Activated naive CD8-positive, alpha-beta T cell treated with anti-CD3 and anti-CD28 coated beads for 36 hours (primary cell): Measurements from ENCODE around the gene NR2E1. TPM values are rescaled to one million over a fixed set of nuclear protein-coding genes. Genes with fewer than 3 reads are reported as not detected.
A peak's percentile ranks its signal among the peaks of the same experiment; 100 is the strongest.

Source experiments
- DNase-seq: peaks from one replicate; pipeline ENCODE4 v3.0.0; 2021
- H3K27ac Mint-ChIP-seq: one replicate; pipeline ENCODE4 v1.8.0; 2022; ENCODE audit warnings: mild to moderate bottlenecking, moderate library complexity, mixed read lengths
- H3K27me3 Mint-ChIP-seq: one replicate; pipeline ENCODE4 v1.8.0; 2022; ENCODE audit warnings: mild to moderate bottlenecking, mixed read lengths
- H3K36me3 Mint-ChIP-seq: one replicate; pipeline ENCODE4 v1.8.0; 2021; ENCODE audit warnings: mild to moderate bottlenecking, mixed read lengths
- H3K4me1 Mint-ChIP-seq: one replicate; pipeline ENCODE4 v1.8.0; 2021; ENCODE audit warnings: mixed read lengths
- H3K4me3 Mint-ChIP-seq: one replicate; pipeline ENCODE4 v1.8.0; 2022; ENCODE audit warnings: mild to moderate bottlenecking, moderate library complexity, mixed read lengths
- H3K9me3 Mint-ChIP-seq: one replicate; pipeline ENCODE4 v1.8.0; 2022; ENCODE audit warnings: mixed read lengths
- total RNA-seq, 2 experiments: library from RNA; stranded (reverse); gene quantifications; one replicate each; pipeline ENCODE4 v1.2.3, GENCODE V29; 2021

The NR2E1 gene
- total RNA-seq, result not detected

GRCh38 chr6:108165714-108166663 lies at the start of gene NR2E1:
Gene NR2E1, plus strand, starts transcription at chr6:108166022. Its CDS starts 744 bp downstream, at chr6:108166766.
- no peaks in the 10 kb centered on the region for H3K36me3 Mint-ChIP-seq
- H3K4me1 Mint-ChIP-seq, result peaks cover 43% of the 10 kb centered on the region
- peaks cover 100% of the 10 kb centered on the region for H3K27me3 Mint-ChIP-seq
- H3K27ac Mint-ChIP-seq, result peak within 1 kb of the TSS; percentile 35
- no peak for DNase-seq
- no peaks in the 10 kb centered on the region for H3K9me3 Mint-ChIP-seq
- H3K4me3 Mint-ChIP-seq, result peak within 1 kb of the TSS; percentile 60

- Mint-ChIP-seq H3K36me3 (peaks cover 1% of the 10 kb centered on the region), H3K9me3 (no peaks in the 10 kb centered on the region), H3K27me3 (peaks cover 96% of the 10 kb centered on the region), H3K4me1 (peaks cover 44% of the 10 kb centered on the region), H3K4me3 (peak overlapping the region; percentile 64), H3K27ac (no peak overlapping the region)
- peak; percentile 4 for DNase-seq
Measured at GRCh38 chr6:108116546-108117426, 49.0 kb upstream of the NR2E1 start.

GRCh38 chr6:108117427-108118358 lies 48.1 kb upstream of the NR2E1 start:
- peak; percentile 51 for DNase-seq
- peaks cover 1% of the 10 kb centered on the region for H3K36me3 Mint-ChIP-seq
- no peak overlapping the region for H3K27ac Mint-ChIP-seq
- peaks cover 96% of the 10 kb centered on the region for H3K27me3 Mint-ChIP-seq
- no peaks in the 10 kb centered on the region for H3K9me3 Mint-ChIP-seq
- H3K4me1 Mint-ChIP-seq, result peaks cover 44% of the 10 kb centered on the region
- H3K4me3 Mint-ChIP-seq, result peak overlapping the region; percentile 64

GRCh38 chr6:108118359-108118724 lies 47.5 kb upstream of the NR2E1 start:
- DNase-seq, result peak; percentile 6
- H3K27ac Mint-ChIP-seq, result no peak overlapping the region
- peaks cover 1% of the 10 kb centered on the region for H3K36me3 Mint-ChIP-seq
- peaks cover 45% of the 10 kb centered on the region for H3K4me1 Mint-ChIP-seq
- no peaks in the 10 kb centered on the region for H3K9me3 Mint-ChIP-seq
- H3K27me3 Mint-ChIP-seq, result peaks cover 96% of the 10 kb centered on the region
- peak overlapping the region; percentile 85 for H3K4me3 Mint-ChIP-seq

GRCh38 chr6:108118810-108119768 lies 46.7 kb upstream of the NR2E1 start:
- Mint-ChIP-seq H3K27ac (no peak overlapping the region), H3K4me3 (peak overlapping the region; percentile 85), H3K36me3 (peaks cover 1% of the 10 kb centered on the region), H3K9me3 (no peaks in the 10 kb centered on the region), H3K27me3 (peaks cover 96% of the 10 kb centered on the region), H3K4me1 (peaks cover 41% of the 10 kb centered on the region)
- peak; percentile 15 for DNase-seq

GRCh38 chr6:108119769-108120141 lies 46.1 kb upstream of the NR2E1 start:
- no peaks in the 10 kb centered on the region for H3K9me3 Mint-ChIP-seq
- peak overlapping the region; percentile 85 for H3K4me3 Mint-ChIP-seq
- peaks cover 96% of the 10 kb centered on the region for H3K27me3 Mint-ChIP-seq
- peak; percentile 3 for DNase-seq
- H3K4me1 Mint-ChIP-seq, result peaks cover 37% of the 10 kb centered on the region
- no peak overlapping the region for H3K27ac Mint-ChIP-seq
- H3K36me3 Mint-ChIP-seq, result peaks cover 1% of the 10 kb centered on the region

GRCh38 chr6:108120311-108120710 lies 45.5 kb upstream of the NR2E1 start:
- Mint-ChIP-seq H3K9me3 (no peaks in the 10 kb centered on the region), H3K27ac (no peak overlapping the region), H3K27me3 (peaks cover 96% of the 10 kb centered on the region), H3K4me3 (no peak overlapping the region), H3K4me1 (peaks cover 31% of the 10 kb centered on the region), H3K36me3 (peaks cover 1% of the 10 kb centered on the region)
- no peak for DNase-seq

- Mint-ChIP-seq H3K27me3 (peaks cover 96% of the 10 kb centered on the region), H3K4me1 (peaks cover 22% of the 10 kb centered on the region), H3K9me3 (no peaks in the 10 kb centered on the region), H3K36me3 (peaks cover 1% of the 10 kb centered on the region), H3K4me3 (no peak overlapping the region), H3K27ac (no peak overlapping the region)
- DNase-seq, result no peak
Measured at GRCh38 chr6:108121612-108122011, 44.2 kb upstream of the NR2E1 start.

GRCh38 chr6:108123481-108123929 lies 42.3 kb upstream of the NR2E1 start:
- no peak overlapping the region for H3K4me3 Mint-ChIP-seq
- H3K9me3 Mint-ChIP-seq, result no peaks in the 10 kb centered on the region
- H3K27me3 Mint-ChIP-seq, result peaks cover 90% of the 10 kb centered on the region
- H3K4me1 Mint-ChIP-seq, result peaks cover 14% of the 10 kb centered on the region
- peaks cover 1% of the 10 kb centered on the region for H3K36me3 Mint-ChIP-seq
- H3K27ac Mint-ChIP-seq, result no peak overlapping the region
- no peak for DNase-seq

GRCh38 chr6:108123946-108124345 lies 41.9 kb upstream of the NR2E1 start:
- Mint-ChIP-seq H3K4me1 (peaks cover 11% of the 10 kb centered on the region), H3K9me3 (no peaks in the 10 kb centered on the region), H3K27ac (no peak overlapping the region), H3K36me3 (peaks cover 1% of the 10 kb centered on the region), H3K4me3 (no peak overlapping the region), H3K27me3 (peaks cover 90% of the 10 kb centered on the region)
- DNase-seq, result no peak

- H3K27me3 Mint-ChIP-seq, result peaks cover 88% of the 10 kb centered on the region
- no peaks in the 10 kb centered on the region for H3K9me3 Mint-ChIP-seq
- H3K4me3 Mint-ChIP-seq, result no peak overlapping the region
- no peak for DNase-seq
- H3K36me3 Mint-ChIP-seq, result no peaks in the 10 kb centered on the region
- no peak overlapping the region for H3K27ac Mint-ChIP-seq
- peaks cover 2% of the 10 kb centered on the region for H3K4me1 Mint-ChIP-seq
Measured at GRCh38 chr6:108127056-108127455, 38.8 kb upstream of the NR2E1 start.

GRCh38 chr6:108127826-108128225 lies 38.0 kb upstream of the NR2E1 start:
- no peak overlapping the region for H3K4me3 Mint-ChIP-seq
- no peaks in the 10 kb centered on the region for H3K9me3 Mint-ChIP-seq
- DNase-seq, result no peak
- H3K27me3 Mint-ChIP-seq, result peaks cover 88% of the 10 kb centered on the region
- H3K36me3 Mint-ChIP-seq, result no peaks in the 10 kb centered on the region
- peaks cover 2% of the 10 kb centered on the region for H3K4me1 Mint-ChIP-seq
- H3K27ac Mint-ChIP-seq, result no peak overlapping the region

GRCh38 chr6:108130262-108130661 lies 35.6 kb upstream of the NR2E1 start:
- no peaks in the 10 kb centered on the region for H3K9me3 Mint-ChIP-seq
- peaks cover 14% of the 10 kb centered on the region for H3K4me1 Mint-ChIP-seq
- H3K27ac Mint-ChIP-seq, result no peak overlapping the region
- H3K27me3 Mint-ChIP-seq, result peaks cover 83% of the 10 kb centered on the region
- H3K4me3 Mint-ChIP-seq, result no peak overlapping the region
- DNase-seq, result no peak
- H3K36me3 Mint-ChIP-seq, result no peaks in the 10 kb centered on the region
